ENCODE measurements around the gene SESN1. TPM values are rescaled to one million over a fixed set of nuclear protein-coding genes. Genes with fewer than 3 reads are reported as not detected.
A peak's percentile ranks its signal among the peaks of the same experiment; 100 is the strongest.

The SESN1 gene
- total RNA-seq, 3 donors from 2014 or later: 23.5 to 42.6 (median 32.8) TPM

DNA sequence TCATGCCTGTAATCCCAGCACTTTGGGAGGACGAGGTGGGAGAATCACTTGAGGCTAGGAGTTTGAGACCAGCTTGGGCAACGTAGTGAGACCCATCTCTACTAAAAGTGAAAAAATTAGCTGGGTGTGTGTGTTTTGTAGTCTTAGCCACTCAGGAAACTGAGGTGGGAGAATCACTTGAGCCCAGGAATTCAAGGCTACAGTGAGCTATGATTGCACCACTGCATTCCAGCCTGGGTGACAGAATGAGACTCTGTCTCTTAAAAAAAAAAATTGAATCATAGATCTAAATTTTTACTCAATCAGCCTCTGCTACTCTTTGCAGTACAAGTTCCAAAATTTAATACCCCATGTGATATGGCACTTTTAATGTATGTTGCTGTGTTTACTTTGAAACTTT is 124.9 kb downstream of the SESN1 start:
- ATAC-seq (no peak), DNase-seq (no peak)
- Histone ChIP-seq H3K9me3 (no peaks in the 10 kb centered on the region), H3K4me1 (ENCODE audit: low read depth) (peaks cover 6% of the 10 kb centered on the region), H3K36me3 (ENCODE audit: low read depth) (no peaks in the 10 kb centered on the region), H3K4me3 (no peak overlapping the region)
- intact Hi-C loops (cut with DNase I, micrococcal nuclease): no loop called here
- TF ChIP-seq CTCF (IDR thresholded peaks at IDR 0.05): no peak

GRCh38 chr6:108968325-108969316 is 126.0 kb downstream of the SESN1 start:
- H3K4me3 ChIP-seq: no peak overlapping the region
- H3K4me1 ChIP-seq (ENCODE audit: low read depth): peaks cover 6% of the 10 kb centered on the region
- no peak for DNase-seq
- no peaks in the 10 kb centered on the region for H3K36me3 ChIP-seq (ENCODE audit: low read depth)
- no peaks in the 10 kb centered on the region for H3K9me3 ChIP-seq
- no peak for ATAC-seq
- intact Hi-C loops (cut with DNase I, micrococcal nuclease): no loop called here
- no peak for TF ChIP-seq CTCF (IDR thresholded peaks at IDR 0.05)

DNA sequence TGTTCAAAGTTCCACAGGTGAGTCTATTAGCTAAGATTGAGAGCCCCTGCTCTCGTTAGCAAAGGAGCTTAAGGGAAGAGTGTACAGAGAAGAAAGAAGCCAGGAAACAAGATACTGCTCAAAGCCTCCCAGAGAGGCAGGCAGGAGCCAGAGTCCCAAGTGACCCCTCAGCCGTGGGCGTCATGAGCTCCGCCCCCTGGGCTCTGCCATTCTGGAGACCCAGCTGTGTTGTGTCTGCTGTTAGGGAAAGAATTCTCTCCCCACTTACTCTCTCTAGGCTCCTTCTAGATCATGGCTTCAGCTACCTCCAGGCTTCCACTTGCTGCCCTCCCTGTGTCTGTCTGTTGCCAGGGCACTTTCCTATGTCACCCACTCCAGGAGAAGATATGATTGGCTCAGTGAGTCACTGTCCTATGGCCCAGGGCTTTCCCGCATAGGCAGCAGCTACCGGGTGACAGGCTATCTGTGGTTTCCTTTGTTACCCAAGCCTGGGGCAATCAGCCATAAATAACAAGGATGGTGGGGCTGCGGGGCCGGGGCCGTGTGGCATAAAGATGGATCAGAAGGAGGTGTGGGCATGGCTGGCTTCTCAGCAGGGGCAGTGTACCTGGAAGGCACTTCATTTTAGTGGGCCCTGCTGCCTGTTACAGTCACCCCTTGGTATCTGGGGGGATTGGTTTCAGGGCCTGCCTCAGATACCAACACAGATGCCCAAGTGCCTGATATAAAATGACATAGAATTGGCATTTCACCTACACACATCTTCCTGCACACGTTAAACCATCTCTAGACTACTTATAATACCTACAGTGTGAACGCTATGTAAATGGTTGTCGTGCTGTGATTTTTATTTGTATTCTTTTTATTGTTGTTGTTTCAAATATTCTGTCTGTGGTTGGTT is 127.5 kb downstream of the SESN1 start:
- peak; percentile 21 for ATAC-seq
- no peaks in the 10 kb centered on the region for H3K36me3 ChIP-seq (ENCODE audit: low read depth)
- H3K4me1 ChIP-seq (ENCODE audit: low read depth): peaks cover 6% of the 10 kb centered on the region
- DNase-seq: no peak
- H3K4me3 ChIP-seq: no peak overlapping the region
- no peak for TF ChIP-seq CTCF (IDR thresholded peaks at IDR 0.05)
- intact Hi-C loops (cut with DNase I, micrococcal nuclease): no loop called here
- no peaks in the 10 kb centered on the region for H3K9me3 ChIP-seq

- Histone ChIP-seq H3K36me3 (ENCODE audit: low read depth) (no peaks in the 10 kb centered on the region), H3K9me3 (no peaks in the 10 kb centered on the region), H3K4me3 (no peak overlapping the region), H3K4me1 (ENCODE audit: low read depth) (no peaks in the 10 kb centered on the region)
- DNase-seq (no peak), ATAC-seq (no peak)
- intact Hi-C loops (cut with DNase I, micrococcal nuclease): no loop called here
- no peak for TF ChIP-seq CTCF (IDR thresholded peaks at IDR 0.05)
These were observed 128.4 kb downstream of the SESN1 start for GRCh38 chr6:108966251-108966650.

GRCh38 chr6:108961985-108962384 is 132.7 kb downstream of the SESN1 start:
- Histone ChIP-seq H3K4me1 (ENCODE audit: low read depth) (no peaks in the 10 kb centered on the region), H3K9me3 (no peaks in the 10 kb centered on the region), H3K4me3 (no peak overlapping the region), H3K36me3 (ENCODE audit: low read depth) (no peaks in the 10 kb centered on the region)
- DNase-seq (no peak), ATAC-seq (no peak)
- TF ChIP-seq CTCF (IDR thresholded peaks at IDR 0.05): no peak
- intact Hi-C loops (cut with DNase I, micrococcal nuclease): no loop called here

All from mucosa of descending colon (tissue), 3 donors.